ENCODE results near the gene KAZN. TPM values are rescaled to one million over a fixed set of nuclear protein-coding genes. Genes with fewer than 3 reads are reported as not detected.

The KAZN gene
- total RNA-seq, 1 donor from 2014 or later, result 1.1 TPM

DNA sequence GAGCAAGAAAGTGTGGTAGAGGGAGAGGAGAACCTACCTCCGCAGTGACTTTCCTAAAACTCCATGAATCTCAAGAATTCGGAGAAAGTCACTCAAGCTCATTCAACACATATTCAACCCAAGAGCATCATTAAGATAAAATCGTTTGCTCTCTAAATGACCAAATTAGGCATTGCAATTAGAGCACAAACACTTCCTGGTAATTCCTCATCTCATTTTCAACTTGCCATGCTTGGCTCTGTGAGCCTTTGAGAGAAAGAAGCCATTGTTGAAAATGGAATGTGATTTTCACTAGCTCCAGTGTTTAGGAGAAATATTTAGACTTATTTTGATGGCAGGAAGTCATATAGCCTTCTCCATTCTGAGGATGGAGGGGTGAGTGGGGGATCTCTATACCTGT lies 52.5 kb downstream of the KAZN start:
- Mint-ChIP-seq H3K4me3 (no peak overlapping the region), H3K9me3 (no peaks in the 10 kb centered on the region), H3K27me3 (no peaks in the 10 kb centered on the region), H3K4me1 (no peaks in the 10 kb centered on the region), H3K27ac (no peak overlapping the region), H3K36me3 (ENCODE audit: low read depth) (no peaks in the 10 kb centered on the region)
- DNase-seq, result no peak
- intact Hi-C loops (cut with micrococcal nuclease), result no loop called here

GRCh38 chr1:14652840-14653239 lies 54.4 kb downstream of the KAZN start:
- Mint-ChIP-seq H3K36me3 (ENCODE audit: low read depth) (no peaks in the 10 kb centered on the region), H3K27ac (no peak overlapping the region), H3K27me3 (no peaks in the 10 kb centered on the region), H3K4me1 (no peaks in the 10 kb centered on the region), H3K9me3 (no peaks in the 10 kb centered on the region), H3K4me3 (no peak overlapping the region)
- intact Hi-C loops (cut with micrococcal nuclease), result no loop called here
- no peak for DNase-seq

GRCh38 chr1:14653461-14653960 lies 55.0 kb downstream of the KAZN start:
- H3K4me3 Mint-ChIP-seq, result no peak overlapping the region
- no peaks in the 10 kb centered on the region for H3K36me3 Mint-ChIP-seq (ENCODE audit: low read depth)
- DNase-seq, result no peak
- H3K9me3 Mint-ChIP-seq, result no peaks in the 10 kb centered on the region
- no peak overlapping the region for H3K27ac Mint-ChIP-seq
- H3K27me3 Mint-ChIP-seq, result no peaks in the 10 kb centered on the region
- H3K4me1 Mint-ChIP-seq, result no peaks in the 10 kb centered on the region
- intact Hi-C loops (cut with micrococcal nuclease), result no loop called here

DNA sequence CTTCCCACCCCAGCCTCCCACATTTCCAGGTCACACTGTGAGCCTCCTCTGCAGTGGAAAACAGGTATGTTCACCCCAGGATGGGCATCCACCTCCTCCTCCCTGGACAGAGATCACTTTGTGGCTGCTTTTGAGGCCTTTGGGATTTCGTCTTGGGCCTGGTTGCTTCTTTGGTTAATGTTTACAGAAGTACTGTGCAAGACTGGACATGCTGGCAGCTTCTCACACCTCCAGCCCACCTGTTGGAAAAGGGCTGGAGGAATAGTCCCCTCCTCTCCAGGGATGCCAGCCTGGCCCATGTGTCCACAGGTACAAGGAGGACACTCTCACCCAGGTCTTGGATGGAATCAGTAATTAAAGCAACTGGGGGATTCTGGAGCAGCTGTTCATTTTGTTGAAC lies 56.1 kb downstream of the KAZN start:
- Mint-ChIP-seq H3K27ac (no peak overlapping the region), H3K27me3 (no peaks in the 10 kb centered on the region), H3K9me3 (no peaks in the 10 kb centered on the region), H3K36me3 (ENCODE audit: low read depth) (no peaks in the 10 kb centered on the region), H3K4me3 (no peak overlapping the region), H3K4me1 (no peaks in the 10 kb centered on the region)
- DNase-seq, result no peak
- intact Hi-C loops (cut with micrococcal nuclease), result no loop called here

GRCh38 chr1:14655385-14655784 lies 56.9 kb downstream of the KAZN start:
- Mint-ChIP-seq H3K4me1 (no peaks in the 10 kb centered on the region), H3K27ac (no peak overlapping the region)

DNA sequence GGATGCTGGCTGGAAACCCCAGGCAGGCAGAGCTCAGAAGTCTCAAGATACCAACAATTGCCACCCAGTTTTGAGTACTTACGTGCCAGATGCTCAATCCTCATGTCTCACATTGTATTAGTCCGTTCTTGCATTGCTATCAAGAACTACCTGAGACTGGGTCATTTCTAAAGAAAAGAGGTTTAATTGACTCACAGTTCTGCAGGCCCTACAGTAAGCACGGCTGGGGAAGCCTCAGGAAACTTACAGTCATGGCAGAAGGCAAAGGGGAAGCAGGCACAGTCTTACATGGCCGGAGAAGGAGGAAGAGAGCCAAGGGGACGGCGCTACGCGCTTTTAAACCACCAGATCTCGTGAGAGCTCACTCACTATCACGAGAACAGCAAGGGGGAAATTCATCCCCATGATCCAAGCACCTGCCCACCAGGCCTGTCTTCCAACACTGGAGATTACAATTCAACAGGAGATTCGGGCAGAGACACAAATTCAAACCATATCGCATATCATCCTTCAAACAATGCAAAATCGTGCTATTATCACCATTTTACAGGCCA lies 58.0 kb downstream of the KAZN start:
- no peak overlapping the region for H3K4me3 Mint-ChIP-seq
- no peaks in the 10 kb centered on the region for H3K4me1 Mint-ChIP-seq
- DNase-seq, result no peak
- no peaks in the 10 kb centered on the region for H3K9me3 Mint-ChIP-seq
- no peaks in the 10 kb centered on the region for H3K27me3 Mint-ChIP-seq
- intact Hi-C loops (cut with micrococcal nuclease), result no loop called here
- no peaks in the 10 kb centered on the region for H3K36me3 Mint-ChIP-seq (ENCODE audit: low read depth)
- H3K27ac Mint-ChIP-seq, result no peak overlapping the region

More at GRCh38 chr1:14655385-14655784, 56.9 kb downstream of the KAZN start:
- Mint-ChIP-seq H3K27me3 (no peaks in the 10 kb centered on the region), H3K36me3 (ENCODE audit: low read depth) (no peaks in the 10 kb centered on the region), H3K9me3 (no peaks in the 10 kb centered on the region), H3K4me3 (no peak overlapping the region)
- DNase-seq, result no peak
- intact Hi-C loops (cut with micrococcal nuclease), result no loop called here

DNA sequence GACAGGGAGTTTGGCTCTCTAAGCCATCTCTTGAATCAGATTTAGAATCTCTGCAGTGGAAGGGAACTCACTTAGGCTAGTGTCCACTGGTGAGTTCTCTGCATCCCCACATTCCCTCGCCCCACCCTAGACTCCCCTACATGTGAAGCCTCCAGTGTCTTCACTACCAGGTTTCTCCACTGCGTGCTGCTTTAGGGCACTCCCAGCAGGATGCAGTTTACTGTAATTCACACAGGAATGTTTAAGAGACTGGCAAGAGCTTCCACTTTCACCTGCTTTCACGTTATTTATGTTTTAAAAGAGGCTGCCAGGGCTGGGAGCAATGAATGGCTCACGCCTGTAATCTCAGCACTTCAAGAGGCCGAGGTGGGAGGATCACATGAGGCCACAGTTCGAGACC lies 60.2 kb downstream of the KAZN start:
- no peaks in the 10 kb centered on the region for H3K36me3 Mint-ChIP-seq (ENCODE audit: low read depth)
- H3K9me3 Mint-ChIP-seq, result no peaks in the 10 kb centered on the region
- DNase-seq, result no peak
- H3K4me1 Mint-ChIP-seq, result no peaks in the 10 kb centered on the region
- H3K27me3 Mint-ChIP-seq, result no peaks in the 10 kb centered on the region
- no peak overlapping the region for H3K27ac Mint-ChIP-seq
- intact Hi-C loops (cut with micrococcal nuclease), result no loop called here
- no peak overlapping the region for H3K4me3 Mint-ChIP-seq

DNA sequence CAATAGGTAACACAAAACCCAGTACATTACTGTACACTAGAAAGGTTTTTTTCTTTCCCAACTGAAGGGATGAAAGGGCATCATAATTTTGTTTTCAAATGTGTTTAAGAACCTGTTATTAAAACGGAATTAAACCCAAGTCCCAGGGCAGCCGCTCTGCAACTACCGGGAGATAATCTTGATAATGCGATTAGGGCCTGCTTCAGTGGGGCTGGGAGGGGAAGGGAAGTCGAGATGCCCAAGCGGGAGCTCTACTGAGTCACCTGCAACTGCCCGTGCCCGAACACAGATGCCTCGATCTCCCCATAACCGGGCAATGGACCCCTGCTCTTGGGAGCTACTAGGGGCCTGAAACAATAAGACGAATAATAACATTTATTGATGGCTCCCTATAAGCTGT lies 61.4 kb downstream of the KAZN start:
- H3K9me3 Mint-ChIP-seq, result no peaks in the 10 kb centered on the region
- H3K4me1 Mint-ChIP-seq, result no peaks in the 10 kb centered on the region
- intact Hi-C loops (cut with micrococcal nuclease), result no loop called here
- H3K27ac Mint-ChIP-seq, result no peak overlapping the region
- DNase-seq, result no peak
- no peaks in the 10 kb centered on the region for H3K27me3 Mint-ChIP-seq
- H3K36me3 Mint-ChIP-seq (ENCODE audit: low read depth), result no peaks in the 10 kb centered on the region
- no peak overlapping the region for H3K4me3 Mint-ChIP-seq

GRCh38 chr1:14660801-14661200 lies 62.3 kb downstream of the KAZN start:
- H3K27ac Mint-ChIP-seq, result no peak overlapping the region

DNA sequence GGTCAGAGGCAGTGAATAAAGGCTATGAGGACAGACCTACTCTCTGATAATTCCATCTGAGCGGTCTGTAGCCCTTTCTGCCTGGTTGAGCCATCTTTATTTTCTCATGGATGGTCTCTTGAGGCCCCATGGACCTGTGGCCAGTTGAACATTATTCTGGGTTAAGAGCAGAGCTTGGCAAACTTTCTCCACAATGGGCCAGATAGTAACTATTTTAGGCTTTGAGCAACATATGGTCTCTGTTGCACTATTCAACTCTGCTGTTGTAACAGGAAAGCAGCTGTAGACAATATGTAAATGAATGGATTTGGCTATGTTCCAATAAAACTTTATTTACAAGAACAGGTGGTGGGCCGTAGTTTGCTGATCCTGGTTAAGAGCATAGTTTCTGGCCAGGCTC lies 62.7 kb downstream of the KAZN start:
- intact Hi-C loops (cut with micrococcal nuclease), result no loop called here
- H3K4me1 Mint-ChIP-seq, result no peaks in the 10 kb centered on the region
- no peaks in the 10 kb centered on the region for H3K9me3 Mint-ChIP-seq
- H3K27ac Mint-ChIP-seq, result no peak overlapping the region
- no peaks in the 10 kb centered on the region for H3K36me3 Mint-ChIP-seq (ENCODE audit: low read depth)
- no peak overlapping the region for H3K4me3 Mint-ChIP-seq
- no peaks in the 10 kb centered on the region for H3K27me3 Mint-ChIP-seq
- no peak for DNase-seq

More at GRCh38 chr1:14660801-14661200, 62.3 kb downstream of the KAZN start:
- Mint-ChIP-seq H3K4me3 (no peak overlapping the region), H3K36me3 (ENCODE audit: low read depth) (no peaks in the 10 kb centered on the region), H3K27me3 (no peaks in the 10 kb centered on the region), H3K9me3 (no peaks in the 10 kb centered on the region), H3K4me1 (no peaks in the 10 kb centered on the region)
- no peak for DNase-seq
- intact Hi-C loops (cut with micrococcal nuclease), result no loop called here

GRCh38 chr1:14662116-14662515 lies 63.6 kb downstream of the KAZN start:
- Mint-ChIP-seq H3K4me1 (no peaks in the 10 kb centered on the region), H3K4me3 (no peak overlapping the region), H3K27ac (no peak overlapping the region), H3K36me3 (ENCODE audit: low read depth) (no peaks in the 10 kb centered on the region), H3K27me3 (no peaks in the 10 kb centered on the region), H3K9me3 (no peaks in the 10 kb centered on the region)
- no peak for DNase-seq
- intact Hi-C loops (cut with micrococcal nuclease), result no loop called here

DNA sequence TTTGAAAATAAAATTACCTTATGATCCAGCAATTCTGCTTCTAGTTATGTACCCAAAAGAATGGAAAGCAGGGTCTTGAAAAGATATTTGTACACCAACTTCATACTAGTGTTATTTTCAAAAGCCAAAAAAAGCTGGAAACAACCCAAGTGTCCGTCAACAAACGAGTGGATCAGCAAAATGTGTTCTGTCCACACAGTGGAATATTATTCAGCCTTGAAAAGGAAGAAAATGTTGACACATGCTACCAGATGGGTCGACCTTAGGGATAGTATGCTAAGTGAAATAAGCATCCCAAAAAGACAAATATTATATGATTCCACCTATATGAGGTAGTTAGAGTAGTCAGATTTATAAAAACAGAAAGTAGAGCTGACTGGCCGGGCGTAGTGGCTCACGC lies 65.3 kb downstream of the KAZN start:
- H3K36me3 Mint-ChIP-seq (ENCODE audit: low read depth), result no peaks in the 10 kb centered on the region
- no peak overlapping the region for H3K4me3 Mint-ChIP-seq
- no peaks in the 10 kb centered on the region for H3K9me3 Mint-ChIP-seq
- H3K27ac Mint-ChIP-seq, result no peak overlapping the region
- H3K4me1 Mint-ChIP-seq, result no peaks in the 10 kb centered on the region
- H3K27me3 Mint-ChIP-seq, result no peaks in the 10 kb centered on the region
- intact Hi-C loops (cut with micrococcal nuclease), result no loop called here
- DNase-seq, result no peak

DNA sequence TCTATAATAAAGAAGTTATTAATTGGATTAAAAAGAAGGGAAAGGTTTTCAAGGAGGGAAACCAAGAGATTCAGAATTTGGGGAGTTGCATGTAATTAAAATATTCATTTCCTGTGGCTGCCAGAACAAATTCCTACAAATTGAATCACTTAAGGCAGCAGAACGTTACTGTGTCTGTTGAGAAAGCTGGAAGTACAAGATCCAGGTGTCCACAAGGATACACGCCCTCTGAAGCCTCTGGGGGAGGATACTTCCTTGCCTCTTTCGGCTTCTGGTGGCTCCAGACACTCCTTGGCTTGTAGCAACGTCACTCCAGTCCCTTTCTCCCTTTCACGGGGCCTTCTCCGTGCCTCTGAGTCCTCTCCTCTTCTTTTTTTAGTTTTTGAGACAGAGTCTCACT lies 67.9 kb downstream of the KAZN start:
- DNase-seq, result no peak
- intact Hi-C loops (cut with micrococcal nuclease), result no loop called here
- no peaks in the 10 kb centered on the region for H3K36me3 Mint-ChIP-seq (ENCODE audit: low read depth)
- no peaks in the 10 kb centered on the region for H3K4me1 Mint-ChIP-seq
- H3K4me3 Mint-ChIP-seq, result no peak overlapping the region
- H3K27me3 Mint-ChIP-seq, result no peaks in the 10 kb centered on the region
- H3K9me3 Mint-ChIP-seq, result no peaks in the 10 kb centered on the region
- no peak overlapping the region for H3K27ac Mint-ChIP-seq

GRCh38 chr1:14666962-14667650 lies 68.6 kb downstream of the KAZN start:
- Mint-ChIP-seq H3K9me3 (no peaks in the 10 kb centered on the region), H3K27me3 (no peaks in the 10 kb centered on the region), H3K4me3 (no peak overlapping the region), H3K4me1 (no peaks in the 10 kb centered on the region), H3K36me3 (ENCODE audit: low read depth) (no peaks in the 10 kb centered on the region), H3K27ac (no peak overlapping the region)
- intact Hi-C loops (cut with micrococcal nuclease), result no loop called here
- no peak for DNase-seq

- intact Hi-C loops (cut with micrococcal nuclease), result no loop called here
- H3K9me3 Mint-ChIP-seq, result no peaks in the 10 kb centered on the region
These were observed 69.1 kb downstream of the KAZN start for GRCh38 chr1:14667651-14667984.

More at GRCh38 chr1:14667651-14667984, 69.1 kb downstream of the KAZN start:
- H3K27ac Mint-ChIP-seq, result no peak overlapping the region
- DNase-seq, result no peak
- H3K4me3 Mint-ChIP-seq, result no peak overlapping the region
- no peaks in the 10 kb centered on the region for H3K4me1 Mint-ChIP-seq
- no peaks in the 10 kb centered on the region for H3K27me3 Mint-ChIP-seq
- no peaks in the 10 kb centered on the region for H3K36me3 Mint-ChIP-seq (ENCODE audit: low read depth)

All from activated CD4-positive, alpha-beta T cell treated with anti-CD3 and anti-CD28 coated beads, Interleukin-2, amount 10 ng/mL, durations not matched to agents 24 days and 14 days (primary cell).